ENCODE results near the gene ULBP3.
"Not testable (repeated sequence)": the region's sequence is repeated elsewhere in the genome, so short reads cannot be mapped to it uniquely, and the experiment has no call there.

Gene ULBP3

DNA sequence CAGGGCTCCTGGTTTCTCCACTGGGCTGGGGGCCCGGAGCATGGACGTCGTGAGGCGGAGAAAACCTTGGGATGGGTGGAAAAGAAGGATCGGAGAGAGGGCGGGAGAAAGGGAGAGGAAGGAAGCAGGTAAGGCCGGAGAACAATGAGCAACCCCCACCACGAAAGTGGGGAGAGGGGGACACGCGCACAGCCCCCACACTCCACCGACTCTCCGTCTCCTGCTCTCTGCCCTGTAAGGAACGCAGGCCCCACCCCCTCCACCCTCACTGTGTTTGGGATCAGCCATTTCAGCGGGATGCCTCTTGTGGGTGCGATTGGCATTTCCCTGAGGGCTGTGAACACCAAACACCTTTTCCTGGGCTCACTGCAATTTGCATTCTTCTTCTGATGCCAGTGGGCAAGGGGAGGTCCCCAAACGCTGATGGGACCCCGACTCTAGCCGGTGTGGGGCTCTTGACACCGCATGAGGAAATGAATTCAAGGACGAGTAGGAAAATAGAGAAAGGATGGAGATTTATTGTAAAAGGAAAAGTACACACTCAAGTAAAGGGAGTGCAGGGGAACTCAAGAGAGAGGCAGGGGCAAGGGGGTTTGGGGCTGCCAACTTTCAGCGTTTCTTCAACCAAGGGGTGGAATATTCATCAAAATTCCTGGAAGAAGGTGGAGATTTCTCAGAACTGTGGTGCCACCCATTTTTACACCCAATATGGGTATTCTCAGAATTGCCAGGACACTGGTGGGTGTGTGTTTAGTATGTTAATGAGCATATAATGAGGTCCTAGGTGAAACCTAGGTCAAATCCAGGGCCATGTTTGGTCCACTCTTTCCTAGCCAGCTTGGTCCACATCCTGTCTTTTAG is 30.5 kb downstream of the ULBP3 start:
- no peak for DNase-seq

DNA sequence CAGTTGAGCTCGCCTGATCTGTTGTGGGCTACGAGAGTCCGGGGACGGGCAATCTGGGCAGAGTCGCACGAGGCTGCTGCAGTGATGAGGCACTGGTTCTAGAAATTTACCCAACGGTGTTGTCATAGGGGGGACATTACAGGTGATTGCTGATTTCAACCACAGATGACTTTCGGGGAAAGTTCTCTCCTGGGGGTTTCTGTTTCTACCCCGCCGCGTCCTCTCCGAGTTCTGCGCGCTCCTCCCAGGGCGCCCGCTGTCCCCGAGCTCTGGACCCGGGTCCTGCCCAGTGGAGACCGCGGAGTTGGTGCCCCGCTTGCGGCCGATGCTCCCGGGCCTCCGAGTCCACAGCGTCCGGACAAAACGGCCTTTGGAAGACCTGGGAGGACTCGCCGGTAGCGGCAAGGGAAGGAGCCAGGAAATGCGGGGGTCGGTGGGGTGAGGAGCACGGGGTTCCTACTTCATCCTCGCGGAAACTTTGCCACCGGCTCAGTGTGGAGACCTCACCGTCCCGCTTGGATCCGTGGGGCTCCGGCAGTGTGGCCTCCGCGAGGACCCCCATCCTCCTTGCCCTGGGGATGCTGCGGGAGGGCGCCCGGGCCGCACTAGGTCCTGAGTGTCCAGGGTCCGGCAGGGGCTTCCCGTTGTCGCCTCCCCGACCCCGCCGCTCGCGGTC is 31.3 kb downstream of the ULBP3 start:
- DNase-seq, result no peak

DNA sequence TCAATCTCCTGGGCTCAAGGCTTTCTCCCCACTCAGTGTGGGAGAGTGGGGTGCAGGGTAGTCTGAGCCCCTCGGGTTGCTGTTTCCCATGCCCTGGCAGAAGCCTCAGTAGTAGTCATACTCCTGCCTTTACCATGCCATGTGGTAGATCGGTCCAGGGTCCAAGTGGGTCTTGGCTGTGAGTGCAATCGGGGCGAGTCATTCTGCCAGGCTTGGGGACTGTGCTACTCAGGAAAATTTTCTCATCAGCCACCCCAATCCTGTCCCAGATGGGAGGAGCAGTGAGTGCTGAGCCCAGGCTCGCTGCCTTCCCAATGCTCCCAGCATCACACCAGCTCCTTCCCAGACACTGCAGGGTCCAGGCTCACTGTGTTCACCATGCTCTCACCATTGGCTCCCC is 32.8 kb downstream of the ULBP3 start:
- DNase-seq, result no peak

DNA sequence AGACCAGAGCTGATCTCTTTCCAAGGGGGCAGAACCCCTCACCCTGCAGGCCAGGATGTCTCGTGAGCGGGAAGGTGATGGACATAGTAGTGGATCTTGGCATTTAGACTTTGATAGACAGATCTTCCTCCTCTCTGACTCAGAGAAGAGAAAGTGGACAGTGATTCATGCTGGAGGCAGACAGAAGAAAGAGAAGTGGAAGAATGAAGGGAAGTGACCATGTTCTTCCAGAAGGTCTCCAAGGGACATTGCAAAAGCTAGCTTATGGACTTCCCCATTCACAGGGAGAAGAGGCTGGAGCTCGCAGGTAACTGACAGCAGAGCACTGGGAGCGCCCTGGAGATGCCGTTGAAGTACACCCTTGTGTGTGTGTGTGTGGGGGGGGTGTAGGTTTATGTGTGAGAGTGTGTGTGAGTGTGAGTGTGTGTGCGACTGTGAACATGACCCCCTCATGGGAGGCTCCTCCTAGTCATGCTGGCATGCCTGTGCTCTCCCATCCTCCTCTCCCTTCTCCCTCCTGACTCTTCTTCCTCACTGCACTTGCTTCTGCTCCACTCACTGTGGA is 35.6 kb downstream of the ULBP3 start:
- no peak for DNase-seq

DNA sequence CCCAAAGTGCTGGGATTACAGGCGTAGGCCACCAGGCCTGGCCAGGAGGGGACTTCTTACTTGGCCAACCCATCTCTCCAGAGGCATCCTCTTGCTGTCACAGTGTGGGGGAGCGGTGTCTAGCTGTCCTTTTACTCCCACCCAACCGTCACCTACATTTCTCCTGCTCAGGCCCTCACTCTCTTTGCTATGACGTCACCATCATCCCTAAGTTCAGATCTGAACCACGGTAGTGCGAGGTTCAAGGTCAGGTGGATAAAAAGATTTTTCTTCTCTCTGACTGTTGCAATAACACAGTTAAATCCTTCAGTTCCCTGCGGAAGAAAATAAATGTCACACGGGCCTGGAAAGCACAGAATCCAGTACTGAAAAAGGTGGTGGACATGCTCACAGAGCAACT is 36.3 kb downstream of the ULBP3 start:
- DNase-seq, result no peak

DNA sequence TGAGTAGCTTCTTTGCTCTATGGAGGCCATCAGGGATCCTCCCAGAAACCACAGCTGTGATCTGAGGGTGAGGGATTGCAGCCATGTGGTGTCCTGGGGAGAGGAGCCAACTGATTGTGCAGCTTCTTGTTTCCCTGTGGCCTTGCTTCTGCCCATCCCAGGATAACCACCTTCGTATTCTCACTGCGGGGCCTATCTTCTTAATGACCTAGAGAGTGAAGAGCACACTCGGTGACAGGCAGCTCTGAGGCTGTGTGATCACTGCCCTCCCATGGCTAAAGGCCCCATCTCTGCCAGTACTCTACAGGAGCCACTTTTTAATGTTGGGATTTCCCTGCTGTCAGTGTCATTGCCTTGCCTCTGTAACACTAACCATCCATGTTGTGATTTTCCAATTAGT is 38.3 kb downstream of the ULBP3 start:
- no peak for DNase-seq

DNA sequence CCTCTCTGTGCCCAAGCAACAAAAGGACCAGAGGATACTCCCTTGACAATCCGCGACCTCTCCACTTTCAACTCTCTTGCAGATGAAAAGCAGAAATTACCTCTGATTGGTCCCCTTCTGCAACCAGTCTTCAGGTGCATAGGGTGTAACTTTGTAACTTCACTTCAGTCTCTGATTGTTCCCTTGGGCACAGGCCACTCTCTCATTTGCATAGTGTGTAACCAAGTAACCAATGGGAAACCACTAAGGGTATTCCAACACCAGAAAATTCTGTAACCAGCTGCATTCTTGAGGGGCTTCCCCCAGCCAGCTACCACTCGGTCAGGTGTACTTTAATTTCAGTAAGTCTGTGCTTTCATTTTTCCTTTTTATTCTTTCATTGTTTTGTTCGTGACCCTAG is 39.2 kb downstream of the ULBP3 start:
- no peak for DNase-seq

DNA sequence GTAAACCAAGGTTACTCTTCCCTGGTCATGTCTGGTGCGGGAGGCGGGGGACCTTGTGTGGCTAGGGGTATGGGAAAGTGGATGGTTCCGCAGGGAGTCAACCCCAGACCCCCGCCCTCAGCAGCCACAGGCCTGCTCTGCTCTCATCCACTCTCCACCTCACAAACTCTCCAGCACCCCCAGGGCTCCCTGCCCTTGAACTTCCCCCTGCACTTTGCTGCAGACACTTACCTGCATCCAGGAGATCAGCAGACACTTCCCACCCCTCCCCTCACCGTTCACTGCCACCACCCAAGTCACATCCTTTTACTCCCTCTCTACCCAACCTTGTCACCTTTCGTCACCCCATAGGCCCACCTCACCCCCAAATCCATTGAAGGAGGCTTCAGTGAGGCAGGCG is 39.6 kb downstream of the ULBP3 start:
- no peak for DNase-seq

DNA sequence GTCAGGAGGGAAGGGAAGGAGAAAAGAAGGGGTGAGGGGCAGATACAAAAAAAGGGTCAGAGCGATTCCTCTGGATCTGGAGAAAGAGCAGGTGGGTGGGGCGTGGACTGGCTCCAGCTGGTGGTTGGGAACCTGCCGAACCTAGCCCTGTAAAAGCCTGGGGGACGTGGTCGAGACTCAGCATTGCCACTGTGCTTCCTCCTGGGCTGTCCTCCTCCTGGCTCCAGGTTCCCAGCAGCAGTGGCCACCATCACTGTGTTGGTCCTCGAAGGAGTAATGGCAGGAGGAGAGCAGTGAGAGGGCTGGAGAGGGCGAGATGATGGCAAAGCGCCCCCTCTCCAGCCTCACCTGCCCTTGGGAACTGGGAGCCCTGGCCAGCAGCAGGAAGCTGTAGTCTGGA is 40.1 kb downstream of the ULBP3 start:
- DNase-seq, result no peak

DNA sequence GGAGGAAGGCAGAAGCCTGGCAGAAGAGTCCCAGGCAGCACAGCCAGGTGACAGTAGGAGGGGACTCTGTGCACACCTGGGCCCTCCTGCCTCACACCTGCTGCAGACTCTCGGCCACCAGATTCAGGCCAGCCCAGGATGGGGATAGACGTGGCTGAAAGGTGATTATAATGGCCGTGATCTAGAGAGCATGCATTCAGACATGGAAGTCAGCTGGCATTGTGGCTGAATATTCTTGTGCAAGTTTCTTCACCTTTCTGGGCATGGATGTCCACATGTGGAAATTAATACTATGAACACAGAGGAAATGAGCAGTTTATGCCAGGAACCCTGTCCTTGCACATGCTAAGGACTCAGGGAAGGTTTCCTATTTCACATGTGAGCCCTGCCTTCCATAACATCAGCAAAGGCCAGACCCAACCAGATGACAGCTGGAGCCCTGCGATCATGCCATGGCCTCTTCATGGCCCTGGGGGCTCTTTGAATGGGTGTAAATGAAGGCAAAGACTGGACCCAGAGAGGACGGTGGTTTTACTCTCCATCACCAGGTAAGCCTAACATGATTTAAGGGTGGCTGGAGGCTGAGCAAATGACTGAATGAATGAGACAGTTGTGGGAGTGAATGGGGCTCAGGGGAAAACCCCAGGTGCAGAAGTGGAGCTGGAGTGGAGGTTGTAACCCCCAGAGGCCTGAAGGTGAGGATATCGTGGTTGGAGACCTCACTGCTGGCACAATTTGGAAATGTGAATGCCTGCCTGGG is 40.9 kb downstream of the ULBP3 start:
- DNase-seq, result no peak

DNA sequence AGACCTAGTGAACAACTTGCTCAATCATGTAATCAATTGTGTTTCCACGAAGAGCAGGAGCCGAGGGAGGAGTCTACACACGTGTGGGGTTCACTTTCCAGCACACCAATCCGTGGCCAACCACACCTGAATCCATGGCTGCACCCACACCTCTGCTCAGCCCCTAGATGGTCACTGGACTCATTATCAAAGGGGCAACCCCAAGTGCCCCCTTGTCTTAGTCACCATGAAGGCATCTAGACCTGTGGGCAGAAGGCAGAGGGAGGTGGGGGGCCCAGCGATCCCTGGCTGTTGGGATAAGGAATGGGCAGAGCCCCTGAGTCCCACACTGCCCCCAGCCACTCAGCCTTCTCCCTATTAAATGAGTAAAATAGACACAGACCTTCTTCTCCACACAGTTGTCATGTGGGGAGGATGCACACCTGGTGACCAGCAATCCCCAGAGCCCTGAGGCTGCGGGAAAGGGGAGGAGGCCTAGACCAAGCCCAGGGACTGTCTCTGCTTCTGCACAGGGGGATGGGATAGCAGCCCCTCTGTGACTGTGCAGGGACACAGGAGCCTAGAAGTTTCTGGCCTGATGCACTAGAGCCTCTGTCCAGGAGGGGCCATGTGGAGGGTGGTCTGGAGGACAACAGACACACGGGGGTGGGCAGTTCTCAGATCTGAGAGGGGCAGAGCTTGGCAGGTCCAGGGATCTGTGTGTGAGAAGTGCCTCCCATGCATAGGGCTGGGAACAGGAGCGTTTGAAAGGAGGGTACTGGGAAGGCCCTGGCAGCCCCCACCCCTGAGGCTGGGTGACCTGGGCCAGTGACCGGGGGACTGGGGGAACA is 41.7 kb downstream of the ULBP3 start:
- no peak for DNase-seq

DNA sequence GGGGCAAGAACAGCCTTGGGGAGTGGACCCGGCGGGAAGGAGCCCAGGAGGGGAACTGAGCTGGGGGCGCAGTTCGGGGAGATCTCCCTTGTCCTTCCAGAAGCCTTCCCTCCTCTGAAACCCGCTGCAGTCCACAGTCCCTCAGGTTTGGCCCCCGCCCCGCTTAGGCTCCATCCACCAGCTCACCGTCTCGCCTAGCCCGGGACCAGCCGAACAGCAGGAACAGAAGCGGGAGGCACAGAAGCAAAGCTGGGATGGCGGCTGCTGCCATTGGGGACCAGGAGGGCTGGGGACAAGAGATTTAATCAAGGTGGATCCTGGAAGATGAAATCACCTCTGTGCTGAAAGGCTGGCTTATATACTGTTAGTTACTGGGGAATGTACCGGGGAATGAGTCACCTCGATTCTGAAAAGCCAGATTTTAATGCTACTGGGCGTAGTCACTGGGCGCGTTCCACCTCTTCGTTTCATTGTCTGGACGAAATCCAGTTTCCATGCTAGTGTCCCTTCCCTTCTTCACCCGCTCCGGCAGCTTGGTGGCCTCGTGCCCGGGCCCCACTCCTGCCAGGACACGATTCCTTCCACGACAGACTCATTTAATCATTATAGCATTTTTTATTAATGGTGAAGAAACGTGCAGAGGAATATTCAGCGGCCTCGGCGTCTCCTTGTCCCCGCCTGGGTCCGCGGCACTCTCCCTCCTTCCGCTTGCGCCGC is 43.6 kb downstream of the ULBP3 start, which contains the start of gene RAET1L:
Gene RAET1L, minus strand, starts transcription at position 332 of the 717 bp plus-strand sequence. Its CDS starts 61 bp downstream, at position 271.
- peak; percentile 17 for DNase-seq

DNA sequence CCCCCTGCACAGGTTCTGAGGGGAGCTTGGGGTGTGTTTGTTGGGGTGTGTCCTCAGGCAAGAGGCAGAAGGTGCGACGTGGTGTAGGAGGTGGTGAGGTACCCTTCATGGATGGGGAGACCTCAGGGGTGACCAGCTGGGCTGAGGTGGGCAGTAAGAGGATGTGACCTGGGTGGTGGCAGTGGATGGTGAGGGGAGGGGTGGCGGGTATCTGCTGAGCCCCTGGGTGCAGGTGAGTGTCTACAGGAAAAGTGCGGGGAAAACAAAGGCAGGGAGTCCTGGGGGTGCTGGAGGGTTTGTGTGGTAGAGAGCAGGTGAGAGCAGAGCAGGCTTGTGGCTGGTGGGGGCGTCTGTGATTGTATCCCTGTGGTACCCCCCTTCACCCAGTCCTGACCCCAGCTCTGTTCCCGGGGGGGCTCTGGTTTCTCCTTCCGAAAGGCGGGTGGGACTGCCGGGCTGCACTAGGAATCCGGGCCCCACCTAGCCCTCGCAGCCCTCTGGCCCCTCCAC is 44.2 kb downstream of the ULBP3 start:
- no peak for DNase-seq

DNA sequence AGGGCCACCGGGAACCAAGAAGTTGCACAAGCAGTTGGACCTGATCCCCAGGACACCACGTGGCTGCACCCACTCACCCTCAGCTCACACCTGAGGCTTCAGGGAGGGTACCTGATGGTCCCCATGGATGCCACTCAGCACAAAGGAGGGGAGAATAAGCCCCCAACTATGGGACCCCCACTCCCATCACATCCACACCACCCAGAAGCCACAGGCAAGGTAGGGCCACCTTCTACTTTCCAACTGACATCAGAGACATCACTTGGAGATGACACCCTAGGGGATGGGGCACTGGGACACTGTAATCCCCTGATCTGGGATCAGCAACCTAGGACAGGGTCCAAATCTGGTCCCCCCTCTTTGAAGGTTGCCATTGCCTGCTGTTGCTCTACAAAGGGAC is 44.9 kb downstream of the ULBP3 start:
- not testable (repeated sequence) for DNase-seq

DNA sequence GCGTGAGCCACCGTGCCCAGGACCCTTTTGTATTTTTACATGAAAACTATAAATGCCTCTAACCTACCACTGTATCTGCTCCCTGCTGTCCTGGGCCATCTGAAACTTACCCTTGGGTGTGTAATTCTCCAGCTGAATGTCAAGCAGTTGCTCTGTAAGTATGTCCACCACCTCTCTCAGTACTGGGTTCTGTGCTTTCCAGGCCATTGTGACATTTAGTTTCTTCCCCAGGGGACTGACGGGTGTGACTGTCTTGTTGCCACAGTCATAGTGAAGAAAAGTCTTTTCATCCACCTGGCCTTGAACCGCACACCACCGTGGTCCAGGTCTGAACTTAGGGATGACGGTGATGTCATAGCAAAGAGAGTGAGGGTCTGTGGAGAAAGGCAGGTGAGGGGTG is 47.1 kb downstream of the ULBP3 start:
- not testable (repeated sequence) for DNase-seq

DNA sequence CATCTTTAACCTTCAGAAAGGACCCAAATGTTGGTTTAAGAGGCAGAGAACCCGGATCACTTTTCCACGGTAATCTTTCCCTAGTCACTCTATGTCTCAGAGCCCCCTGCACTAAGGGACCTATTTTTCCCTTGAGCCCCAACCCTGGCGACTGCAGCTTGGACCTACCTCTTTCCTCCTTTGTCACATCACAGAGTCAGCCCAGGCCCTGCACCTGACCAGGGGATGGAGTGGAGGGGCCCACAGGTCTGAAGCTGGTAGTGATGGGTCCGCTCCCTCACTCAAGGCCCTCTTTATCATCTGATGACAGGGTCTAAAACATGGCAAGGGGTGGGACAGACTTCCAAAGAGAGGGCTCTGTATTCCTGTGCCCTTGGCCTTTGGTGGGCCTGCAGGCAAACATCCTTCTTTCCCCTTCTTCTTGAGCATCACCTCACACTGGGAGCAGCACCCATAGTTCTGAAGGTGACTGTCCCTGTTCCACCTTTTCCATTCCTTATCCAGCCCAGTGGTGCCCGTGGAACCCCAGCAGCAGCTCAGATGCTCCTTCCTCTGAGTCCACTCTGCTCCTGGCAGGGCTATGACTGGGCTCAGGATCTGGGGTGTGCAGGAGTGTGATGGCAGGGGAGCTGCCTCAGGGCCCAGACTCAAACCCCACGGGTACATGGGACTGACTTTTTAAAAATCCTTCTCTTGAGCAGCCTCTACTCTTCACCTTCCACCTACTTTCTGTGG is 49.9 kb downstream of the ULBP3 start:
- no peak for DNase-seq

DNA sequence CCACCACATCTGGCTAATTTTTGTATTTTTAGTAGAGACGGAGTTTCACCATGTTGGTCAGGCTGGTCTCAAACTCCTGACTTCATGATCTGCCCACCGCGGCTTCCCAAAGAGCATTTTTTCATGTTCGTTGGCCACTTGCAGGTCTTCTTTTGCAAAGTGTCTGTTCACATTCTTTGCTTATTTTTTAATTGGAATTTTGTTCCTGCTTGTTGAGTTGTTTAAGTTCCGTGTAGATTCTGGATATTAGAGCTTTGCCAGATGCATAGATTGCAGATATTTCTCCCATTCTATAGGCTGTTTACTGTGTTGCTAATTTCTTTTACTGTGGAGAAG is 51.8 kb downstream of the ULBP3 start:
- not testable (repeated sequence) for DNase-seq

DNA sequence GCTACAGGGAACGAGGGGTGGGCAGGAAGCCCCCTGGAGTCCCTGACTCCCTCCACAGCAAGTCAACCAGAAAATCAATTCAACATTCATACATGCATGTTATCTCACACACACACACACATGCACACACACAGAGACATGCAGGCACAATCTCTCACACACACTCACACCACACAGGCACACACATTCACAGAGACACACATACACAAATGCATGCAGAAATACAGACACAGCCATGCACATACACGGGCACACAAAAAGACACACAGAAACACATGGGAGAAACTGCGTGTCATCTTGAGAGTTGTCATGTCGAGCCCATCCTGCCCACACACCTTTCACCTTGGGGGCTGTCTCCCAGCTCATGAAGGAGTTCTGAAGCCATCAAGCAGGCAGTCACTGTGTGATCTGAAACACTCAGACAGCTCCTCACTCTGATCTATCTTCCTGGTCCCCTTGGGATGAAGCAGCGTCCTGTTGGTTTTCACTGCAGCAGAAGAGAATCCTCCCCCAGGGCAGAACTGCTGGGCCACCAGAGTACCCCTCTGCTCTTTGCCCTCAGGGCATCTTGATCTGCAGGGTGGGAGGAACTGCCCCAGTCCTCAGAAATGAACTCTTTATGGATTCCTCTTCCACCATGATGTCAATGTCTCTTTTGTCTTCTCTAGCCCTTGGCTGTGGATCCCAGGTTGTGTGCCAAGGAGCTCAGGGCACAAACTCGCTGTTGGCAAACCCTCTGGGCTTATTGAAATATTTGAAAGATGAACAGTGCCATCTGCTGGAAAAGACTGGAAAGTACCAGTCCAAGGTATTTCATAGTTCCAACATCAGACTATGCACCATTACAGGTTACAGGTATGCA is 52.4 kb downstream of the ULBP3 start:
- DNase-seq, result peak; percentile 48

DNA sequence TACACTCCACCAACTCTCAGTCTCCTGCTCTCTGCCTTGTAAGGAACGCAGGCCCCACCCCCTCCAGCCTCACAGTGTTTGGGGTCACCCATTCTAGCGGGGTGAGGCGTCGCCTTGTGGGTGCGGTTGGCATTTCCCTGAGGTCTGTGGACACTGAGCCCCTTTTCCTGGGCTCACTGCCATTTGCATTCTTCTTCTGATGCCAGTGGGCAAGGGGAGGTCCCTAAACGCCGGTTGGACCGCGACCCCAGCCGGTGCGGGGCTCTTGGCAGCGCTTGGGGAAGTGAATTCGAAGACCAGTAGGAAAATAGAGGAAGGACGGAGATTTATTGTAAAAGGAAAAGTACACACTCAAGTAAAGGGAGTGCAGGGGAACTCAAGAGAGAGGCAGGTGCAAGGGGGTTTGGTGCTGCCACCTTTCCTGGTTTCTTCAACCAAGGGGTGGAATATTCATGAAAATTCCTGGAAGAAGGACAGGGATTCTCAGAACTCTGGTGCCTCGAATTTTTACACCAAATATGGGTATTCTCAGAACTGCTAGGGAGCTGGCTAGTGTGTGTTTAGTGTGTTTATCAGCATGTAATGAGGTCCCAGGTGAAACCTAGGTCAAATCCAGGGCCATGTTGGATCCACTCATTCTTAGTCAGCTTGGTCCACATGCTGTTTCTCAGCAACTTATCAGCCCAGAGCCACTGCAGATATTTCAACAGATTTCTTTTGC is 53.5 kb downstream of the ULBP3 start:
- not testable (repeated sequence) for DNase-seq

All from amniotic stem cell (primary cell).